Body of pancreas (tissue), 4 donors: ENCODE results near the gene SLC39A7. TPM values are rescaled to one million over a fixed set of nuclear protein-coding genes. Genes with fewer than 3 reads are reported as not detected.
A peak's percentile ranks its signal among the peaks of the same experiment; 100 is the strongest.

Experiments used
- ATAC-seq: fragments of 150-250 bp; one replicate; pipeline ENCODE4 v1.9.1; 2016
- DNase-seq, 4 donors: peaks; one replicate each; pipeline ENCODE4 v3.0.0-alpha.2; 2019
- H3K27ac ChIP-seq, 4 donors: fragments of 200-600 bp; sonication (generic); 1 replicate in 3 of 4; 2 replicates in 1 of 4; pipeline versions ENCODE4 v1.5.1 to v1.6.1; 2016 to 2019; ENCODE audit warnings: mild to moderate bottlenecking in 1 of 4, mixed read lengths in 1 of 4, moderate library complexity in 1 of 4
- H3K27me3 ChIP-seq, 2 donors: fragments of 200-600 bp; sonication (generic); one replicate each; pipeline ENCODE4 v1.6.0; 2016; ENCODE audit warnings: mild to moderate bottlenecking in 1 of 2
- H3K36me3 ChIP-seq, 2 donors: fragments of 200-600 bp; sonication (generic); replicated peaks in 1 of 2; 2 replicates each; pipeline ENCODE4 v1.5.1; 2016; ENCODE audit warnings: low read depth in 2 of 2; ENCODE audit not compliant: insufficient read depth in 1 of 2
- H3K4me1 ChIP-seq: fragments of 200-600 bp; sonication (generic); one replicate; pipeline ENCODE4 v1.6.0; 2016
- H3K4me3 ChIP-seq, 2 donors: fragments of 200-600 bp; sonication (generic); 1 replicate in 1 of 2; 2 replicates in 1 of 2; pipeline ENCODE4 v1.5.1; 2016 to 2019
- H3K9me3 ChIP-seq, 3 donors: fragments of 200-600 bp; sonication (generic); 1 replicate in 2 of 3; 2 replicates in 1 of 3; pipeline ENCODE4 v1.5.1; 2016
- CTCF ChIP-seq, 7 experiments: fragments of 450-650 bp in 4 of 7; fragments of 200-600 bp in 3 of 7; sonication (generic) in 3 of 7; IDR thresholded peaks; one replicate each; pipeline ENCODE4 v1.5.1; 2016 to 2019; ENCODE audit warnings: antibody characterized with exemption in 7 of 7
- POLR2A ChIP-seq, 3 donors: fragments of 450-650 bp; IDR thresholded peaks; one replicate each; pipeline ENCODE4 v1.6.1; 2016; ENCODE audit warnings: antibody characterized with exemption in 3 of 3, mild to moderate bottlenecking in 2 of 3
- WGBS, 2 donors: methylation state at CpG; one replicate each; pipeline ENCODE4 v1.1.5; 2017; 5-methylcytosine and 5-hydroxymethylcytosine counted together
- intact Hi-C: fragments of 100-400 bp; cut with DNase I; formaldehyde crosslinking; loops from one replicate; pipeline ENCODE4 v1.15.1; 2023
- total RNA-seq, 2 donors: library from RNA; depleted of rRNA; stranded (reverse); fragments of >200 nt; gene quantifications; one replicate each; pipeline ENCODE4 v1.1.0, GENCODE V29; 2016

The SLC39A7 gene
- total RNA-seq, 2 donors from 2014 or later, result 57.3 to 67.9 TPM

- TF ChIP-seq POLR2A (IDR thresholded peaks at IDR 0.05) (no peak), CTCF (IDR thresholded peaks at IDR 0.05) (no peak)
- Histone ChIP-seq H3K4me1 (no peaks in the 10 kb centered on the region), H3K9me3 (no peaks in the 10 kb centered on the region), H3K27ac (no peak overlapping the region), H3K36me3 (no peaks in the 10 kb centered on the region), H3K27me3 (no peaks in the 10 kb centered on the region), H3K4me3 (no peak overlapping the region)
- intact Hi-C loops, result no loop called here
- 78 to 90% methylated on average over 6 of the region's 6 CpGs for WGBS, 2 donors
- ATAC-seq, result no peak
- no peak for DNase-seq
These were observed 36.2 kb downstream of the SLC39A7 start for GRCh38 chr6:33236852-33237251.

- TF ChIP-seq POLR2A (IDR thresholded peaks at IDR 0.05) (no peak), CTCF (IDR thresholded peaks at IDR 0.05) (no peak)
- no peaks in the 10 kb centered on the region for H3K27me3 ChIP-seq
These were observed 37.1 kb downstream of the SLC39A7 start for GRCh38 chr6:33237741-33238140.

GRCh38 chr6:33241968-33242367, 41.3 kb downstream of the SLC39A7 start:
- DNase-seq (no peak), ATAC-seq (no peak)
- 43 to 56% methylated on average over 3 of the region's 3 CpGs for WGBS, 2 donors
- no peaks in the 10 kb centered on the region for H3K27me3 ChIP-seq
- no peaks in the 10 kb centered on the region for H3K4me1 ChIP-seq
- no peaks in the 10 kb centered on the region for H3K9me3 ChIP-seq
- intact Hi-C loops, result loop anchor here (5.0 to 10.0 kb wide), 2 partner anchors 127 to 235 kb away; partner anchors contain the start of gene HLA-DOA
- H3K4me3 ChIP-seq, result no peak overlapping the region
- no peaks in the 10 kb centered on the region for H3K36me3 ChIP-seq
- TF ChIP-seq POLR2A (IDR thresholded peaks at IDR 0.05) (no peak), CTCF (IDR thresholded peaks at IDR 0.05) (no peak)
- no peak overlapping the region for H3K27ac ChIP-seq

More at GRCh38 chr6:33237741-33238140, 37.1 kb downstream of the SLC39A7 start:
- Histone ChIP-seq H3K27ac (no peak overlapping the region), H3K9me3 (no peaks in the 10 kb centered on the region), H3K36me3 (no peaks in the 10 kb centered on the region), H3K4me3 (no peak overlapping the region), H3K4me1 (no peaks in the 10 kb centered on the region)
- WGBS, 2 donors, result 38 to 48% methylated on average over 2 of the region's 2 CpGs
- no peak for ATAC-seq
- intact Hi-C loops, result no loop called here
- DNase-seq, result no peak

GRCh38 chr6:33243476-33243875, 42.8 kb downstream of the SLC39A7 start:
- Histone ChIP-seq H3K27ac (no peak overlapping the region), H3K4me1 (peaks cover 6% of the 10 kb centered on the region), H3K27me3 (no peaks in the 10 kb centered on the region), H3K36me3 (no peaks in the 10 kb centered on the region), H3K9me3 (no peaks in the 10 kb centered on the region), H3K4me3 (no peak overlapping the region)
- no peak for ATAC-seq
- intact Hi-C loops, result loop anchor here (5.0 to 10.0 kb wide), 2 partner anchors 129 to 236 kb away; partner anchors contain the start of gene HLA-DOA
- WGBS, 2 donors, result 35 to 36% methylated on average over 1 of the region's 1 CpG
- DNase-seq, result no peak
- TF ChIP-seq POLR2A (IDR thresholded peaks at IDR 0.05) (no peak), CTCF (IDR thresholded peaks at IDR 0.05) (no peak)

- intact Hi-C loops, result loop anchor here (5.0 to 10.0 kb wide), 2 partner anchors 86 to 133 kb away; no protein-coding TSS in a partner anchor
These were observed 47.4 kb downstream of the SLC39A7 start for GRCh38 chr6:33247977-33248642.

More at GRCh38 chr6:33247977-33248642, 47.4 kb downstream of the SLC39A7 start:
- ATAC-seq, result peak; percentile 72
- Histone ChIP-seq H3K36me3 (no peaks in the 10 kb centered on the region), H3K9me3 (no peaks in the 10 kb centered on the region), H3K27ac (peak overlapping the region; percentile 71 to 95 (median 89)), H3K27me3 (no peaks in the 10 kb centered on the region), H3K4me1 (peaks cover 22% of the 10 kb centered on the region), H3K4me3 (no peak overlapping the region)
- DNase-seq, result peak; percentile 90 to 93 (median 92)
- TF ChIP-seq POLR2A (IDR thresholded peaks at IDR 0.05), result no peak
- peak; percentile 80 to 99 (median 98) for TF ChIP-seq CTCF (IDR thresholded peaks at IDR 0.05)
- 3 to 9% methylated on average over 16 to 28 of the region's 28 CpGs for WGBS, 2 donors
